Measurements from ENCODE around the gene ZNF43.
A peak's percentile ranks its signal among the peaks of the same experiment; 100 is the strongest.
"Not testable (repeated sequence)": the region's sequence is repeated elsewhere in the genome, so short reads cannot be mapped to it uniquely, and the experiment has no call there.

ZNF43 gene

GRCh38 chr19:21835810-21836444 is at the start of gene ZNF43:
TSS of gene ZNF43 (minus strand) at chr19:21836182. CDS start at chr19:21836038, 144 bp downstream.
- TF ChIP-seq CTCF (IDR thresholded peaks at IDR 0.05; ENCODE audit: low read depth, low read length) = no peak
- peak within 1 kb of the TSS; percentile 73 for H3K4me3 ChIP-seq (ENCODE audit: low read depth, low read length)

GRCh38 chr19:21885516-21885915 is 49.5 kb upstream of the ZNF43 start:
- H3K4me3 ChIP-seq (ENCODE audit: low read depth, low read length) = not testable (repeated sequence)

GRCh38 chr19:21884786-21885185 is 48.8 kb upstream of the ZNF43 start:
- not testable (repeated sequence) for H3K4me3 ChIP-seq (ENCODE audit: low read depth, low read length)

DNA sequence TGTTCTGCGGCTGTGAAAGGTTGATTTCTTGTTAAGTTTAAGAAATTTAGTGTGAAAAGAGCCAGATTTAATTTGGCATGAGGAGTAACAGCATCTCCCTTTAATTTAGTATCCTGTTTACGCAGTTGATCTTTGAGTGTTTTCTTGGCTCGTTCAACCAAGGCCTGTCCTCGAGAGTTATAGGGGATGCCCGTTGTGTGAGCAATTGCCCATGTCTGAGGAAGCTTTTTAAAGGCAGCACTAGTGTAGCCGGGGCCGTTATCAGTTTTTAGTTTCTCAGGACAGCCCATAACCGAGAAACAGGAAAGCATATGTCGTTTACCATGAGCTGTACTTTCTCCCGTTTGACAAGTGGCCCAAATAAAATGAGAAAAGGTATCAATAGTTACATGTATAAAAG is 47.5 kb upstream of the ZNF43 start:
- no peak for TF ChIP-seq CTCF (IDR thresholded peaks at IDR 0.05; ENCODE audit: low read depth, low read length)
- no peak overlapping the region for H3K4me3 ChIP-seq (ENCODE audit: low read depth, low read length)

DNA sequence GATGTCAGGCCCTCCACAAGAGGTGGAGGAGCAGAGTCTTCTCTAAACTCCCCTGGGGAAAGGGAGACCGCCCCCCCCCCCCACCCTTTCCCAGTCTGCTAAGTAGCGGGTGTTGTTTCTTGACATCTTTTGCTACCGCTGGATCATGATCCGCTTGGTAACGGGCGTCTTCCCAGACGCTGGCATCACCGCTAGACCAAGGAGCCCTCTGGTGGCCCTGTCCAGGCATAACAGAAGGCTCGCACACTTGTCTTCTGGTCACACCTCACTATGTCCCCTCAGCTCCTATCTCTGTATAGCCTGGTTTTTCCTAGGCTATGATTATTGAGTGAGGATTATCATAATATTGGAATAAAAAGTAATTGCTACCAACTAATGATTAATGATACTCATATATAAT is 44.8 kb upstream of the ZNF43 start:
- not testable (repeated sequence) for H3K4me3 ChIP-seq (ENCODE audit: low read depth, low read length)

- no peak for TF ChIP-seq CTCF (IDR thresholded peaks at IDR 0.05; ENCODE audit: low read depth, low read length)
- no peak overlapping the region for H3K4me3 ChIP-seq (ENCODE audit: low read depth, low read length)
Measured at GRCh38 chr19:21878646-21879045, 42.7 kb upstream of the ZNF43 start.

DNA sequence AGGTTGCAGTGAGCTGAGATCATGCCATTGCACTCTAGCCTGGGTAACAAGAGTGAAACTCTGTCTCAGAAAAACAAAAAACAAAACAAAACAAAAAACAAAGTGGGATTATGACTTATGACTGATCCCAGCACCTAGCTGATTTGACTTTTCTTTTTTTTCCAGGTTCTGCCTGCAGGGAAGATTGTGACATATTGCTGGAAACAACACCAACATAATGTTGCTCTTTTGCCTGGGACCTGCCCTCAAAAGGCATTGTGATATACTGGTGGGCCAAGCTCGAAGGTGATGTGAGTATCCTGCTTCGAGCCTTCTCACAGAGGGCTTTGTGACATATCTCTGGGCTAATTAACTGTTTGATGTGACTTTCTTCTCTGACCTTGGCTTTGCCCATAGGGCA is 42.0 kb upstream of the ZNF43 start:
- no peak overlapping the region for H3K4me3 ChIP-seq (ENCODE audit: low read depth, low read length)
- TF ChIP-seq CTCF (IDR thresholded peaks at IDR 0.05; ENCODE audit: low read depth, low read length) = no peak

- H3K4me3 ChIP-seq (ENCODE audit: low read depth, low read length) = not testable (repeated sequence)
Measured at GRCh38 chr19:21876608-21877007, 40.6 kb upstream of the ZNF43 start.

GRCh38 chr19:21856773-21857514 is 21.0 kb upstream of the ZNF43 start:
- H3K4me3 ChIP-seq (ENCODE audit: low read depth, low read length) = no peak overlapping the region
- TF ChIP-seq CTCF (IDR thresholded peaks at IDR 0.05; ENCODE audit: low read depth, low read length) = no peak
